SK-N-MC (cell line): Measurements from ENCODE around the gene MORC3.
"Not testable (repeated sequence)": the region's sequence is repeated elsewhere in the genome, so short reads cannot be mapped to it uniquely, and the experiment has no call there.

Experiments
- DNase-seq: peaks from one replicate; pipeline ENCODE4 v3.0.0-alpha.2; 2011; ENCODE audit warnings: low read depth, low spot score
- H3K27ac ChIP-seq: fragments of 200-600 bp; sonication (generic); 2 replicates; pipeline ENCODE4 v1.5.1; 2016; ENCODE audit warnings: mixed run types
- H3K36me3 ChIP-seq: fragments of 200-600 bp; sonication (generic); 2 replicates; pipeline ENCODE4 v1.6.1; 2017; ENCODE audit warnings: antibody characterized with exemption, low read length, mixed read lengths; ENCODE audit not compliant: insufficient read depth
- H3K4me3 ChIP-seq: fragments of 200-600 bp; sonication (generic); 2 replicates; pipeline ENCODE4 v1.5.1; 2016
- H3K9ac ChIP-seq: fragments of 200-600 bp; sonication (generic); 2 replicates; pipeline ENCODE4 v1.8.0; 2017; ENCODE audit warnings: mixed run types, mixed read lengths; ENCODE audit not compliant: insufficient read length
- H3K9me3 ChIP-seq: fragments of 200-600 bp; sonication (generic); 2 replicates; pipeline ENCODE4 v1.6.1; 2017; ENCODE audit warnings: low read depth, mild to moderate bottlenecking, antibody characterized with exemption, low read length, moderate library complexity, mixed read lengths
- EZH2 ChIP-seq: fragments of 200-600 bp; sonication (generic); IDR thresholded peaks from one replicate; pipeline ENCODE4 v1.6.1; 2017; ENCODE audit warnings: antibody characterized with exemption
- FOXP2 ChIP-seq: optimal IDR thresholded peaks from 2 replicates; pipeline ENCODE3; 2011; ENCODE audit warnings: mild to moderate bottlenecking, moderate library complexity; ENCODE audit not compliant: insufficient read depth; ENCODE audit errors: extremely low read length, control extremely low read depth
- POLR2AphosphoS5 ChIP-seq: IDR thresholded peaks from 2 replicates; pipeline ENCODE4 v1.6.1; 2012; ENCODE audit warnings: mild to moderate bottlenecking, low read depth, low read length, borderline replicate concordance

Gene MORC3

GRCh38 chr21:36388835-36389234, 68.8 kb downstream of the MORC3 start:
- no peak for TF ChIP-seq FOXP2
- TF ChIP-seq EZH2 = no peak
- TF ChIP-seq POLR2AphosphoS5 = no peak
- no peaks in the 10 kb centered on the region for H3K9me3 ChIP-seq
- H3K36me3 ChIP-seq = peaks cover 32% of the 10 kb centered on the region
- H3K27ac ChIP-seq = no peak overlapping the region
- no peak overlapping the region; the same call in 1 of the 2 replicates for H3K4me3 ChIP-seq
- no peak for DNase-seq
- peak overlapping the region; percentile 15 for H3K9ac ChIP-seq

DNA sequence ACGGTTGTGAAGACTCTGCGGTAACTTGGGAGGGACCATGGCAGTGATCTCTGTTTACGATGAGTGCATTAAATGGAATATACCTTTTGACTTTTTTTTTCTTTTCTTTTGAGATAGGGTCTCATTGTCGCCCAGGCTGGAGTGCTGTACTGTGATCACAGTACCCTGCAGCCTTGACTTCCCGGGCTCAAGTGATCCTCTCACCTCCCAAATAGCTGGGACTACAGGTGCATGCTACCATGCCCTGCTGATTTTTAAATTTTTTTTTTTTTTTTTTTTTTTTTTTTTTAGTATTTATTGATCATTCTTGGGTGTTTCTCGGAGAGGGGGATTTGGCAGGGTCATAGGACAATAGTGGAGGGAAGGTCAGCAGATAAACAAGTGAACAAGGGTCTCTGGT, 71.7 kb downstream of the MORC3 start:
- not testable (repeated sequence) for H3K9ac ChIP-seq, H3K27ac ChIP-seq, H3K4me3 ChIP-seq, DNase-seq, H3K9me3 ChIP-seq
- H3K36me3 ChIP-seq = peaks cover 50% of the 10 kb centered on the region

DNA sequence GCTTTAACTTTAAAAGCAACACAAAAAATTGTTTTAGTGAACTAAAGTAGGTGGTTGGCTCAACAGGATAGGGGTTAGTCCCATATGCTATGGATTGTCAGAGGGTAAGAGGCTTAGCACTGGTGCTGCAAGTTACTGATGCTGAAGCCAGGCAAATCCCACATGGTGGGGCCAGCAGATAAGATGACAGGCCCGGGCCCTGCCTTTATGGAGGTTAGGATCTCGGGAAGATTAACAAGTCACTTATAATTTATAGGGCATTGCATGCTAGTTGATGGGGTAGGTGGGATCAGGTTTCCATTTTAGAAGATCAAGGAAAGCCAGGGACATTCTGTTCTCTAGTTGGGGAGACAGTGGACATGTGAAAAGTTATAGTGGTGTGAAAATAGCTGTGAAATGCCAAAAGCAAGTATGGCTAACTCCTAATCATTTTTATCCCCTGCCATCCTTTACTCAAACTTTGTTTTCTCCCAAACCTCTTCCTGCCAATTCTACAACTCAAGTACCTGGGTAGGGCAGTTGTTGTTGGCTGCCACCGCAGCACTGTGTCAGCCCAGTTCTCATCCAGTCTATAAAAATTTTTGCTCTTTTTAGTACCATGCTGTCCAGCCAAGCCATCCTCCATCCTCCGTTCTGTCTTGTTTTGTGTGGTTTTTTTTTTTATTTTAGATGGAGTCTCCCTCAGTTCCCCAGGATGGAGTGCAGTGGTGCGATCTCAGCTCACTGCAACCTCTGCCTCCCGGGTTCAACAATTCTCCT, 75.5 kb downstream of the MORC3 start:
- H3K36me3 ChIP-seq = peaks cover 51% of the 10 kb centered on the region
- H3K9ac ChIP-seq = no peak overlapping the region
- no peak overlapping the region for H3K27ac ChIP-seq
- no peak for TF ChIP-seq EZH2
- no peak for TF ChIP-seq FOXP2
- no peak for TF ChIP-seq POLR2AphosphoS5
- DNase-seq = no peak
- no peak overlapping the region for H3K4me3 ChIP-seq
- no peaks in the 10 kb centered on the region for H3K9me3 ChIP-seq

GRCh38 chr21:36396325-36396724, 76.3 kb downstream of the MORC3 start:
- no peak overlapping the region for H3K9ac ChIP-seq
- no peak overlapping the region for H3K4me3 ChIP-seq
- H3K36me3 ChIP-seq = peaks cover 47% of the 10 kb centered on the region
- no peaks in the 10 kb centered on the region for H3K9me3 ChIP-seq
- TF ChIP-seq EZH2 = no peak
- TF ChIP-seq POLR2AphosphoS5 = no peak
- no peak for TF ChIP-seq FOXP2
- no peak overlapping the region for H3K27ac ChIP-seq
- no peak for DNase-seq

- Histone ChIP-seq H3K36me3 (peaks cover 50% of the 10 kb centered on the region), H3K27ac (no peak overlapping the region), H3K4me3 (no peak overlapping the region), H3K9ac (no peak overlapping the region), H3K9me3 (no peaks in the 10 kb centered on the region)
- no peak for TF ChIP-seq EZH2
- no peak for TF ChIP-seq POLR2AphosphoS5
- TF ChIP-seq FOXP2 = no peak
- DNase-seq = no peak
These were observed 77.0 kb downstream of the MORC3 start for GRCh38 chr21:36396971-36397370.

DNA sequence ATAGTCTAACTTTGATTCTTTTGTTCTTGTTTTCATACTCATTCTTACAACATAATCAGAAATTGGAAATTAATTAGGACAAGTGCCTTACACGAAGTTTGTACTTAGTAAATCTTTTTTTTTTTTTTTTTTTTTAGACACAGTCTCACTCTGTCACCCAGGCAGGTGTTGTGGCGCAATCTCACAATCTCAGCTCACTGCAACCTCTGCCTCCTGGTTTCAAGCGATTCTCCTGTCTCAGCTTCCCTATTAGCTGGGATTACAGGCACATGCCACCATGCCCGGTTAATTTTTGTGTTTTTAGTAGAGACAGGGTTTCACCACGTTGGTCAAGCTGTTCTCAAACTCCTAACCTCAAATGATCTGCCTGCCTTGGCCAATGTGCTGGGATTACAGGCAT, 77.6 kb downstream of the MORC3 start:
- DNase-seq = no peak

DNA sequence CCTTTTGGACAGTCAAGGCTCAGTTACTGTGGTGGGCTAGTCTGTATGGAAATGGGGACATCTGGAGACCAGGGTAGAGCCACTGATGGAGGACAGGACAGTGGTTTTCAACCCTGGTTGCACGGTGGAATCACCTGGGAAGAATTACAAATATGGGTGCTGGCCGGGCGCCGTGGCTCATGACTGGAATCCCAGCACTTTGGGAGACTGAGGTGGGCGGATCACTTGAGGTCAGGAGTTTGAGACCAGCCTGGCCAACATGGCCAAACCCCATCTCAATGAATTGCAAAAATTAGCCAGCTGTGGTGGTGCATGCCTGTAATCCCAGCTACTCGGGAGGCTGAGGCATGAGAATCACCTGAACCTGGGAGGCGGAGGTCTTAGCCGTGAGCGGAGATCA, 79.7 kb downstream of the MORC3 start:
- not testable (repeated sequence) for H3K27ac ChIP-seq, DNase-seq, H3K9me3 ChIP-seq, H3K4me3 ChIP-seq, H3K9ac ChIP-seq
- H3K36me3 ChIP-seq = peaks cover 64% of the 10 kb centered on the region

More for the DNA sequence above, 77.6 kb downstream of the MORC3 start:
- peaks cover 57% of the 10 kb centered on the region for H3K36me3 ChIP-seq
- no peak overlapping the region for H3K27ac ChIP-seq
- TF ChIP-seq EZH2 = no peak
- TF ChIP-seq POLR2AphosphoS5 = no peak
- no peak for TF ChIP-seq FOXP2
- H3K9ac ChIP-seq = no peak overlapping the region
- H3K4me3 ChIP-seq = no peak overlapping the region
- H3K9me3 ChIP-seq = no peaks in the 10 kb centered on the region

DNA sequence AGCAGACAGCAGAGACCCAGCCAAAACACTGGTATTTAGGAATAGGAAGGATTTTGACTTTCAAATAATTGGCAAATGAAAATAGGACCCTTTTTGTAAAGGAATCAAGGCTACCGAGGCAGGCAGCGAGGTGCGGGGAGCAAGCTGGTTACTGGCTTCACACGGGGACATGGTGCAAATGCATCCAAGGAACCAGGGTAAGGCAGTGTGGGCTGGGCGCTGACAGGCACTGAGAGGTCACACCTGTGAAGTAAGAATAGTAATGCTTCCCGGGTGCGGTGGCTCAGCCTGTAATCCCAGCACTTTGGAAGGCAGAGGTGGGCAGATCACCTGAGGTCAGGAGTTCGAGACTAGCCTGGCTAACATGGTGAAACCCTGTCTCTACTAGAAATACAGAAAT, 80.7 kb downstream of the MORC3 start:
- no peak for DNase-seq
- no peak overlapping the region for H3K4me3 ChIP-seq
- no peaks in the 10 kb centered on the region for H3K9me3 ChIP-seq
- TF ChIP-seq EZH2 (no peak), POLR2AphosphoS5 (no peak), FOXP2 (no peak)
- H3K27ac ChIP-seq = no peak overlapping the region
- H3K36me3 ChIP-seq = peaks cover 60% of the 10 kb centered on the region
- H3K9ac ChIP-seq = no peak overlapping the region

GRCh38 chr21:36402339-36402738, 82.3 kb downstream of the MORC3 start:
- Histone ChIP-seq H3K4me3 (no peak overlapping the region), H3K27ac (no peak overlapping the region), H3K9me3 (no peaks in the 10 kb centered on the region), H3K36me3 (peaks cover 59% of the 10 kb centered on the region), H3K9ac (no peak overlapping the region)
- DNase-seq = no peak
- TF ChIP-seq EZH2 (no peak), POLR2AphosphoS5 (no peak), FOXP2 (no peak)
